ENCODE data around the gene RIPPLY1.

The RIPPLY1 gene

GRCh38 chrX:106906361-106906760 is 3.2 kb upstream of the RIPPLY1 start:
- in situ Hi-C loops (cut with HindIII; ENCODE audit: low pct_ligation_motif_present, low sequenced_read_pairs): no loop called here
- no peak overlapping the region for H3K4me3 ChIP-seq (ENCODE audit: low read depth, low read length)
- no peak for TF ChIP-seq CTCF (IDR thresholded peaks at IDR 0.05; ENCODE audit: low read depth, low read length, missing control alignments)
- DNase-seq: no peak
- no peak overlapping the region for H3K27ac ChIP-seq
- no peaks in the 10 kb centered on the region for H3K27me3 ChIP-seq (replicated peaks)
- no peaks in the 10 kb centered on the region for H3K36me3 ChIP-seq (replicated peaks)

- no peak overlapping the region for H3K4me3 ChIP-seq (ENCODE audit: low read depth, low read length)
- no peaks in the 10 kb centered on the region for H3K27me3 ChIP-seq (replicated peaks)
- in situ Hi-C loops (cut with HindIII; ENCODE audit: low pct_ligation_motif_present, low sequenced_read_pairs): no loop called here
- no peak overlapping the region for H3K27ac ChIP-seq
- no peak for DNase-seq
- no peak for TF ChIP-seq CTCF (IDR thresholded peaks at IDR 0.05; ENCODE audit: low read depth, low read length, missing control alignments)
- H3K36me3 ChIP-seq (replicated peaks): no peaks in the 10 kb centered on the region
Observed at GRCh38 chrX:106905064-106905708, 2.0 kb upstream of the RIPPLY1 start.

- in situ Hi-C loops (cut with HindIII; ENCODE audit: low pct_ligation_motif_present, low sequenced_read_pairs): no loop called here
- H3K27ac ChIP-seq: no peak overlapping the region
- no peak overlapping the region for H3K4me3 ChIP-seq (ENCODE audit: low read depth, low read length)
- no peak for TF ChIP-seq CTCF (IDR thresholded peaks at IDR 0.05; ENCODE audit: low read depth, low read length, missing control alignments)
- H3K27me3 ChIP-seq (replicated peaks): no peaks in the 10 kb centered on the region
- no peaks in the 10 kb centered on the region for H3K36me3 ChIP-seq (replicated peaks)
- no peak for DNase-seq
Observed at GRCh38 chrX:106903856-106904528, 851 bp upstream of the RIPPLY1 start.

- no peaks in the 10 kb centered on the region for H3K27me3 ChIP-seq (replicated peaks)
- DNase-seq: no peak
- H3K27ac ChIP-seq: no peak overlapping the region
- in situ Hi-C loops (cut with HindIII; ENCODE audit: low pct_ligation_motif_present, low sequenced_read_pairs): no loop called here
- no peaks in the 10 kb centered on the region for H3K36me3 ChIP-seq (replicated peaks)
- no peak for TF ChIP-seq CTCF (IDR thresholded peaks at IDR 0.05; ENCODE audit: low read depth, low read length, missing control alignments)
- no peak overlapping the region for H3K4me3 ChIP-seq (ENCODE audit: low read depth, low read length)
Observed at GRCh38 chrX:106902684-106903083, 457 bp downstream of the RIPPLY1 start.

- Histone ChIP-seq H3K27me3 (replicated peaks) (no peaks in the 10 kb centered on the region), H3K4me3 (ENCODE audit: low read depth, low read length) (no peak overlapping the region), H3K36me3 (replicated peaks) (no peaks in the 10 kb centered on the region), H3K27ac (no peak overlapping the region)
- in situ Hi-C loops (cut with HindIII; ENCODE audit: low pct_ligation_motif_present, low sequenced_read_pairs): no loop called here
- TF ChIP-seq CTCF (IDR thresholded peaks at IDR 0.05; ENCODE audit: low read depth, low read length, missing control alignments): no peak
- no peak for DNase-seq
Observed at GRCh38 chrX:106901781-106902219, 1.3 kb downstream of the RIPPLY1 start.

Measured in brain microvascular endothelial cell (primary cell).